OCI-LY3 (cell line): Measurements from ENCODE around the gene KRT79.

Experiments
- H2AFZ ChIP-seq: fragments of 200-600, 300-600 bp; shearing (Covaris generic); 2 replicates; pipeline ENCODE4 v1.6.0; 2014; ENCODE audit warnings: antibody characterized with exemption, low read depth, low read length
- H3K27ac ChIP-seq: fragments of 200-600, 300-600 bp; sonication (generic); 2 replicates; pipeline ENCODE4 v1.5.1; 2014; ENCODE audit warnings: mild to moderate bottlenecking, low read length, moderate library complexity, mixed read lengths
- H3K27me3 ChIP-seq: fragments of 200-600, 300-600 bp; sonication (generic); 2 replicates; pipeline ENCODE4 v1.6.1; 2014; ENCODE audit warnings: low read depth, low read length, mixed read lengths
- H3K36me3 ChIP-seq: fragments of 200-600, 300-600 bp; sonication (generic); replicated peaks from 2 replicates; pipeline ENCODE3; 2014; ENCODE audit warnings: low read depth, low read length, mixed read lengths
- H3K4me1 ChIP-seq: fragments of 300-600, 200-600 bp; sonication (generic); 2 replicates; pipeline ENCODE4 v1.6.1; 2014; ENCODE audit warnings: low read length, mixed read lengths
- H3K4me2 ChIP-seq: fragments of 200-600, 300-600 bp; sonication (generic); 2 replicates; pipeline ENCODE4 v1.6.1; 2014; ENCODE audit warnings: low read length, mixed read lengths
- H3K4me3 ChIP-seq: fragments of 300-600, 200-600 bp; sonication (generic); 2 replicates; pipeline ENCODE4 v1.5.1; 2014; ENCODE audit warnings: antibody characterized with exemption, mild to moderate bottlenecking, low read length, moderate library complexity
- H3K79me2 ChIP-seq: fragments of 300-600, 200-600 bp; shearing (Covaris generic); 2 replicates; pipeline ENCODE4 v1.6.1; 2014; ENCODE audit warnings: mild to moderate bottlenecking, low read length, mixed read lengths
- H3K9ac ChIP-seq: fragments of 300-600, 200-600 bp; shearing (Covaris generic); 2 replicates; pipeline ENCODE4 v1.6.0; 2014; ENCODE audit warnings: mild to moderate bottlenecking, low read length, moderate library complexity
- H3K9me3 ChIP-seq: fragments of 200-600, 300-600 bp; shearing (Covaris generic); 2 replicates; pipeline ENCODE4 v1.6.1; 2014; ENCODE audit warnings: low read length, mixed read lengths; ENCODE audit not compliant: insufficient read depth
- H4K20me1 ChIP-seq: fragments of 200-600, 300-600 bp; sonication (generic); 2 replicates; pipeline ENCODE4 v1.6.1; 2016; ENCODE audit warnings: low read length, mixed read lengths; ENCODE audit not compliant: insufficient read depth
- EZH2phosphoT487 ChIP-seq: fragments of 200-600 bp; shearing (Covaris generic); IDR thresholded peaks from 2 replicates; pipeline ENCODE4 v1.6.1; 2018; ENCODE audit warnings: antibody characterized with exemption, mixed run types, low read depth
- TF ChIP-seq, protein P1 (sequence below): fragments of 200-600, 300-600 bp; sonication (generic); IDR thresholded peaks from 2 replicates; pipeline ENCODE4 v1.5.1; 2014; ENCODE audit warnings: antibody characterized with exemption, low read length, low read depth

The KRT79 gene

DNA sequence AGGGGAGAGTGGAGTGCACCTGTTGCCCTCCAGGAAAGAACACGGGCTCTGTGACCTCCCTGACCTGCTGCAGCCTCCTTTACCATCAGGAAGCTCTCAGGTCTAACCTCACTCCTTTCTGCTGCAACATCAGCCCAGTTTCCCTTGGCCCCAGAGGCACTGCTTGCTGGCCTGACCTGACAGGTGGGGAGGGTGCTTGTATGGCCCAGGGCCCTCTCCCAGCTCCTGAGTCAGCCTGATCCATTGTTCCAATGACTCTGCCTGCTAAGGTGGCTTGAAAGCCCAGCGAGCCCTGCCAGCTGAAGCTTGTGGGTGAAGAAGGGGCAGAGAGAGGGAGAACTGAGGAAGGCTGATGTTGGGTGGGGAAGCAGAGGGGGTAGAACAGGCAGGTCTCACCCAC is 27.9 kb upstream of the KRT79 start:
- no peak overlapping the region for H3K4me2 ChIP-seq
- H2AFZ ChIP-seq = no peak overlapping the region
- TF ChIP-seq EZH2phosphoT487 = no peak
- TF ChIP-seq, protein P1, sequence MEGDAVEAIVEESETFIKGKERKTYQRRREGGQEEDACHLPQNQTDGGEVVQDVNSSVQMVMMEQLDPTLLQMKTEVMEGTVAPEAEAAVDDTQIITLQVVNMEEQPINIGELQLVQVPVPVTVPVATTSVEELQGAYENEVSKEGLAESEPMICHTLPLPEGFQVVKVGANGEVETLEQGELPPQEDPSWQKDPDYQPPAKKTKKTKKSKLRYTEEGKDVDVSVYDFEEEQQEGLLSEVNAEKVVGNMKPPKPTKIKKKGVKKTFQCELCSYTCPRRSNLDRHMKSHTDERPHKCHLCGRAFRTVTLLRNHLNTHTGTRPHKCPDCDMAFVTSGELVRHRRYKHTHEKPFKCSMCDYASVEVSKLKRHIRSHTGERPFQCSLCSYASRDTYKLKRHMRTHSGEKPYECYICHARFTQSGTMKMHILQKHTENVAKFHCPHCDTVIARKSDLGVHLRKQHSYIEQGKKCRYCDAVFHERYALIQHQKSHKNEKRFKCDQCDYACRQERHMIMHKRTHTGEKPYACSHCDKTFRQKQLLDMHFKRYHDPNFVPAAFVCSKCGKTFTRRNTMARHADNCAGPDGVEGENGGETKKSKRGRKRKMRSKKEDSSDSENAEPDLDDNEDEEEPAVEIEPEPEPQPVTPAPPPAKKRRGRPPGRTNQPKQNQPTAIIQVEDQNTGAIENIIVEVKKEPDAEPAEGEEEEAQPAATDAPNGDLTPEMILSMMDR = no peak

DNA sequence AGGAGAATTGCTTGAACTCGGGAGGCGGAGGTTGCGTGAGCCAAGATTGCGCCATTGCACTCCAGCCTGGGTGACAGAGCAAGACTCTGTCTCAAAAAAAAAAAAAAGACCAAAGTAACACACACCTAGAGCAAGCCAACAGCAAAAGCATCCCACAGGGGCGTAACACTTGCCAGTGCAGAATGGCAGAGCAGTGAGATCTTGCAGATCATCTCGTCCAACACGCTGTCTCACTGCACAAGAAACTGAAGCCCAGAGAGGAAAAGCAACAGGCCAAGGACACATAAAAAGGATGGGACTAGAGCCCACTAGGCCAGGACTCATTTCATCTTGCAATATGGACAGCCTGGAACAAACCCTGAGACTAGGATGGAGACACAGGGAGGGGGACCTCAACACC is 27.4 kb upstream of the KRT79 start:
- H3K27me3 ChIP-seq = 0 out of 2 replicates have a peak, but pooled peaks cover 7% of the 10 kb centered on the region
- H3K9ac ChIP-seq = no peak overlapping the region
- H2AFZ ChIP-seq = no peak overlapping the region

More for the DNA sequence above, 27.9 kb upstream of the KRT79 start:
- 0 out of 2 replicates have a peak, but pooled peaks cover 7% of the 10 kb centered on the region for H3K27me3 ChIP-seq
- no peak overlapping the region for H3K27ac ChIP-seq
- H3K9me3 ChIP-seq = no peaks in the 10 kb centered on the region
- no peaks in the 10 kb centered on the region for H4K20me1 ChIP-seq
- no peak overlapping the region for H3K9ac ChIP-seq
- H3K36me3 ChIP-seq = no peaks in the 10 kb centered on the region
- no peaks in the 10 kb centered on the region for H3K4me1 ChIP-seq
- H3K79me2 ChIP-seq = no peaks in the 10 kb centered on the region
- H3K4me3 ChIP-seq = no peak overlapping the region

DNA sequence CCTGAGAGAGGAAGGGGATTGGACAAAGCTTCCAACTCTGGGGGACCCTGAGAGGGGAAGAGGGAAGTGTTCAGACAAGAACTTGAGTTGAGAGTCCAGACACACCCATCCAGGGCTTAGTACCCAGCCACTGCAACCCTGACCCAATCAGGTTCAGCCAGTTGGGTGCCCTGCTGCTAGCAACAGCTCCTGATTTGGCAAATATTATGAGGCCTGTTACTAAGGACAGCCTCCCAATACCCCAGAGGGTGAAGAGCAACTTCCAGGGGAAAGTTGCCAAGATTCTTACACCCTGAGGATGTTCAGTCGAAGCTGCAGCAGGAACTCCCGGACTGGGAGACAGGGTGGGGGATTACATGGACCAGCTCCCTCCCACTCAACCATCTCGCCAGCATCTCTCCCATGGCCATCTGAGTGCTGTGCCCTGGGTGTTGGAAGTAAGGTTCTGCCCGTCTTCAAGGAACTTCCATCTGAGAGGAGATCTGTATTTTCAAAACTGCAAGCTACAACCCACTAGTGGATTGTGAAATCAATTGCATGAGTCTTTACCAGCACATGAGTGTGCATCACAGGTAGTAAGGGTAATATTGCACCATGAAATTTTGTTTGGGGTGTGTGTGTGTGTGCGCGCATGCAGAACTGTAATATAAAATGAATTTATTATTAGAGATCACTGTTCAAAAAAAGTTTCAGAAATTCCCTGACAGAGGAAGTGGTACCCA is 26.2 kb upstream of the KRT79 start:
- TF ChIP-seq, protein P1 = no peak
- no peak for TF ChIP-seq EZH2phosphoT487
- Histone ChIP-seq H3K27me3 (0 out of 2 replicates have a peak, but pooled peaks cover 7% of the 10 kb centered on the region), H3K9me3 (no peaks in the 10 kb centered on the region), H3K36me3 (no peaks in the 10 kb centered on the region), H3K4me2 (no peak overlapping the region), H2AFZ (no peak overlapping the region), H3K4me3 (no peak overlapping the region), H3K4me1 (no peaks in the 10 kb centered on the region), H3K27ac (no peak overlapping the region), H3K9ac (no peak overlapping the region), H4K20me1 (no peaks in the 10 kb centered on the region), H3K79me2 (no peaks in the 10 kb centered on the region)

More for the DNA sequence above, 27.4 kb upstream of the KRT79 start:
- Histone ChIP-seq H3K79me2 (no peaks in the 10 kb centered on the region), H4K20me1 (no peaks in the 10 kb centered on the region), H3K4me1 (no peaks in the 10 kb centered on the region), H3K4me3 (no peak overlapping the region), H3K4me2 (no peak overlapping the region), H3K36me3 (no peaks in the 10 kb centered on the region), H3K9me3 (no peaks in the 10 kb centered on the region), H3K27ac (no peak overlapping the region)
- no peak for TF ChIP-seq EZH2phosphoT487
- TF ChIP-seq, protein P1 = no peak

DNA sequence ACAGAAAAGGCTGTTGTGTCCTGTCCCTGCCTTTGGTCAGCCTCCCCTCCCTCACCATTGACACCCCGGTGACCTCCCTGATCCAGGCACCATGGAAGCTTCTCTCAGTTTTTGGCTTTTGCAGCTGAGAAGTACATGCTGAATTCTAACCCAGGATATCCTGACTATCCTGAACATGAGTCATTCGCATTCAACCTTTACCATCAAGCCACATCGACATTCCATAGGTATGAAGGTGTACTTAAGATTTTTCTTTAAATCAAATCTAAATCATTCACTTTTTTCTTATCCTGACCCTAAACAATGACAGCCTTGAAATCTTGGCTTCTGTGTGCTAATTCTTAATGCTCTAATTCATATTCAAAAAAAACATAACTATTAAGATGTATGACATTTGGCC is 23.4 kb upstream of the KRT79 start:
- Histone ChIP-seq H3K4me1 (no peaks in the 10 kb centered on the region), H4K20me1 (no peaks in the 10 kb centered on the region), H3K4me3 (no peak overlapping the region), H3K36me3 (no peaks in the 10 kb centered on the region), H3K79me2 (no peaks in the 10 kb centered on the region), H3K9ac (no peak overlapping the region), H3K4me2 (no peak overlapping the region), H3K9me3 (no peaks in the 10 kb centered on the region), H3K27ac (no peak overlapping the region), H3K27me3 (peaks cover 12% of the 10 kb centered on the region; the same call in 1 of the 2 replicates), H2AFZ (no peak overlapping the region)
- no peak for TF ChIP-seq EZH2phosphoT487
- TF ChIP-seq, protein P1 = no peak
